ENCODE measurements around the gene UBE2L5.
A peak's percentile ranks its signal among the peaks of the same experiment; 100 is the strongest.

The UBE2L5 gene

GRCh38 chr13:30422054-30422839 lies at the start of gene UBE2L5:
Gene UBE2L5, plus strand, starts transcription at chr13:30422493. Its CDS starts 5,498 bp downstream, at chr13:30427991.
- peak; percentile 39 for DNase-seq

- no peak for DNase-seq
Measured at GRCh38 chr13:30373727-30374126, 48.6 kb upstream of the UBE2L5 start.

DNA sequence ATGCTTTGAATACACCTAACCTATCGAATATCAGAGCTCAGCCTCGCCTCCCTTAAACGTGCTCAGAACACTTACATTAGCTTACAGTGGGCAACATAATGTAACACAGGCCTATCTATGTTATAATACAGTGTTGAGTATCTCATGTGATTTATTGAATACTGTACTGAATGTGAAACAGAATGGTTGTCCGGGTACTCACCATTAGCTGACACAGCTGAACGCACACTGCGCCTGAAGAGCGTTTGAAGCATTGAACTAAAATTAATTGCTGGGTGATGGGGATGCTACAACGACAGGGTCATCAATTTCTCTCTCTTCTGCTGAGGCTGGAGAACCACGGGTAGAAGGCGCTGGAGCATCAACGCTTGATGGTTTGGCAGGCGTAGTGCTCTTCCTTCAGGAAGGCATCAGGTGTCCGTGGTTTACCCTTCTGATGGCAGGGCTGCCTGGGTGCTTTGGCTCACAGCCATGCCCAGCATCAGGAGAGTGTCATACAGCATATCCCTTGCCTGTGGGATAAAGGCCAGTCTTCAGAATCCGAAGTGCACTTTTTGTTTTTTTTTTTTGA lies 46.9 kb upstream of the UBE2L5 start:
- DNase-seq = no peak

DNA sequence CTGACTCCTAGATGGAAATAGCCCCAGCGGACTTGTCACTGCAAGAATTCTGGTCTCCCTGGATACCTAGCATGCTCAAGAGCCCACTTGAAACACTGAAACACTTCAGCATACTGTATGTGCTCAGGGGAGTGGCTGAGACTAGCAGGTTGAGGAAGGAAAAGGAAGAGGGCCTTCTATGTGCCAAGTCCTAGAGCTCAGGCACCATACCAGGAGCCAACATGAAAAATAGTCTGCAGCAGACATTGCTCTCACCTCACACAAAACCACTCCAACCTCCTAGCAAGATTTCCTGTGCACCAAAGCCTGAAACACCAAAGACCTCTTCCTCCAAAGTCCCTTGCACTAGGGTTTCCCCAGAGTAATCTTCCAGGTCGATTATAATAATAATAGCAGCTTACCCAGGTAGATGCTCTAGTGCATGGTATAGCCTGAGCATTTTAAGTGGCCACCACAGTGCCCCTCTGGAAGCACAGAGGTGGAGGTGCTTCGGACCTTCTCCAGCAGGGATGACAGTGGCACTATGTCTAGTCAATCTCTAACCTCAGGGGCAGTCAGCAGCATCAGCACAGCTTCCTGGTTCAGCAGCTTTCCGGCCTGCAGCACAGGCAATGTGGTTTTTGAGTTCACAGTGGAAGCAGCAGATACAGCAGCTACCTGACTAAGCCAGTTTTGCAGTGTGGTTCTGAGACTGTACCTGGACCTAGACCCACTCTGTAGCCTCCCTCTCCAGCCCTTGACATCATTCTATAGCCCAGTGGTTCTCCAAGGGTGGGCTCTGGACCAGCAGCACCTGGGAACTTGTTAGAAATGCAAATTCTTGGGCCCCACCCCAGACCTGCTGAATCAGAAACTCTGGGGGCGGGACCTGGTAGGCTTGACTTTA lies 45.6 kb upstream of the UBE2L5 start:
- no peak for DNase-seq

GRCh38 chr13:30377312-30377685 lies 45.0 kb upstream of the UBE2L5 start:
- no peak for DNase-seq

GRCh38 chr13:30378191-30378590 lies 44.1 kb upstream of the UBE2L5 start:
- DNase-seq = no peak

DNA sequence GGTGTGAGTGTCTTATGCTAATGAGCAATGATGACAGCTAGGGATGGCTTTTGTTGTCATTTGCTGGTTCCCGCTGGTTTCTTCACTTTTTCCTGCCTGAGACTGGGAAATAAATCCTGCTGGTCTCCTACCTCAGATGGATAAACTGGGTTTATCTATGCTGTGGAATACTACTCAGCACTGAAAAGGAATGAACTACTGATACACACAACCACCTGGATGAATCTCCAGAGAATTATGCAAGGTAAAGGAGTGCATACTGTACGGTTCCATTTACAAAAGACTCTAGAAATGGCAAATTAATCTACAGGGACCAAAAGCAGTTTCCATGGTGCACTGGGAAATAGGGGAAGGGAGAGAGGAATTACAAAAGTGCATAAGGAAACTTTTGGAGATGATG lies 41.2 kb upstream of the UBE2L5 start:
- DNase-seq = no peak

DNA sequence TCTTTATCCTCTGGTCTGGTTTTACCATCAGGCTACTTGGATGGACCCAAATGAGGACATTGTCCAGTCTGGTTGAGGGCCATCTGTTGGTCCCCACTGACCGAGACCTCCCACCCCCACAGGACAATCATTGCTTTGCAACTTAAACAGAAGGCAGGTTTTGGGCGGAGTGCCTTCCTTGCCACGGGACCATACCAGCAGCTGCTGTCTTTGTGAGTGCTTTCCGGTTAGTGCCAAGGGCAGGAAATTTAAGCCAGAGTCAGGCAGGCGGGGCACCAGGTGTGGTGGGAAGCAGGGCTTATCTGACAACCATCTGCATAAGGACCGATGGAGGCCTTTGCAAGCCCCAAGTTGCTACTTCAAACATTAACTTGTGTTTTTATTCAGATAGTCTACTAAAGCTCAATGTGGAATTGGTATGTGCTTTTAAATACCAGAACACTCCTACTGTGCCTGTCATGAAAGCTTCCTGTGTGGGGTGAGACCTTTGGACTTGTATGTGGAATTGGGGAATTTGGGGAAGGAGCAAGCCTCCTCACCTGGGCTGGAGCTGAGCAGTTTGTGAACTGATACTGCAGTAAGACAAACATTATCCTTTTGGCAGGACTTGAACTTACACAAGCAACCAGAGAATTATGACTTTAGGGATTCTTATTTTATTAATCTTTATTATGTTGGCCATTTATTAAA lies 39.3 kb upstream of the UBE2L5 start:
- no peak for DNase-seq

- DNase-seq = no peak
Measured at GRCh38 chr13:30388406-30389283, 33.6 kb upstream of the UBE2L5 start.

DNA sequence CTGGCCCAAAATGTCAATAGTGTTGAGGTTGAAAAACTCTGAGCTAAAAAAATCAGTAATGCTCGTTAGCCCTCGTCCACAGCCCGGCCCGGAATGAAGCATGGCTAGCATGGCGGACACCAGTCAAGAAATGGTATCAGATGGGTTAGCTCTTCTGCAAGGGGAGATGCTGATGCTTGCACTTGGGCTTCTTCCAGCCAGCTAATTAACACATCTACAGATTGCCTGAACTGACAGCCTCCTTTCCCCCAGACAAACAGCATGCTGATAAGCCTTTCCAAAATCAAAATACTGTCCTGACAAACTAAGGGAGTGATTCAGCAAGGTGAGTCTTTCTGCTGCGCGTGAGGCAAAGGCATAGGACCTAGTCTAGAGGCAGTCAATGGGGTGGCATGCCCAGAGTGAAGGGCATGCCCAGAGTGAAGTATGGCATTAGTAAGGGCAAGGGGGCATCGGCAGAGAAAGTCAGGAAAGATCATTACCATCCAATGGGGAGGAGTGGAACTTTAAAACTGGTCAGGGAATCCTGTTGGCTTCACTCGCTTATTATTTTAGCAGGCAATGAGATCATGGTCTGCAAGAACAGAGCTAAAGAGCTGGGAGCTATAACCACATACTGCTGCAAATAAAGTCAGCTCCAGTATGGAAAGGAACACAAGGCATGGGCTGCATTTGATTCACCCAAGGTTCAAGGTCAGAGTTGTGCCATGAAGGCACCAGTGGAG lies 30.2 kb upstream of the UBE2L5 start:
- DNase-seq = no peak

DNA sequence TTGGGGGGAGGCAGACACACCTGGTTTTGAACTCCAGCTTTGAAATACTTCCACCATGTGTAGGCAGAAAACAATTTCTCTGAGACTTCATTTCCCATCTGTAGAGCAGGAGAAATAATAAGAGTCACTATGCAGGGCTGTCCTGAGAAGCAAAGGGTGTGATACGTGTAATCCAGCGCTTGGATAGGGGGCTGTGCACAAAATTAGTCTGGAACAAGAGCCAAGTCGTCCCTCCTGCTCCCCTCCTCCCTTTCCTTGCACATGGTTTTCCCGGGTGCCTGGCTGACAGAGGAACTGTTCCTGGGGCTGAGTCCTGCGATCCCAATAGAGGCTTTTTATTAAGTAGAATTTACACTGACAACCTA lies 29.6 kb upstream of the UBE2L5 start:
- DNase-seq = no peak

GRCh38 chr13:30394751-30395191 lies 27.5 kb upstream of the UBE2L5 start:
- DNase-seq = no peak

DNA sequence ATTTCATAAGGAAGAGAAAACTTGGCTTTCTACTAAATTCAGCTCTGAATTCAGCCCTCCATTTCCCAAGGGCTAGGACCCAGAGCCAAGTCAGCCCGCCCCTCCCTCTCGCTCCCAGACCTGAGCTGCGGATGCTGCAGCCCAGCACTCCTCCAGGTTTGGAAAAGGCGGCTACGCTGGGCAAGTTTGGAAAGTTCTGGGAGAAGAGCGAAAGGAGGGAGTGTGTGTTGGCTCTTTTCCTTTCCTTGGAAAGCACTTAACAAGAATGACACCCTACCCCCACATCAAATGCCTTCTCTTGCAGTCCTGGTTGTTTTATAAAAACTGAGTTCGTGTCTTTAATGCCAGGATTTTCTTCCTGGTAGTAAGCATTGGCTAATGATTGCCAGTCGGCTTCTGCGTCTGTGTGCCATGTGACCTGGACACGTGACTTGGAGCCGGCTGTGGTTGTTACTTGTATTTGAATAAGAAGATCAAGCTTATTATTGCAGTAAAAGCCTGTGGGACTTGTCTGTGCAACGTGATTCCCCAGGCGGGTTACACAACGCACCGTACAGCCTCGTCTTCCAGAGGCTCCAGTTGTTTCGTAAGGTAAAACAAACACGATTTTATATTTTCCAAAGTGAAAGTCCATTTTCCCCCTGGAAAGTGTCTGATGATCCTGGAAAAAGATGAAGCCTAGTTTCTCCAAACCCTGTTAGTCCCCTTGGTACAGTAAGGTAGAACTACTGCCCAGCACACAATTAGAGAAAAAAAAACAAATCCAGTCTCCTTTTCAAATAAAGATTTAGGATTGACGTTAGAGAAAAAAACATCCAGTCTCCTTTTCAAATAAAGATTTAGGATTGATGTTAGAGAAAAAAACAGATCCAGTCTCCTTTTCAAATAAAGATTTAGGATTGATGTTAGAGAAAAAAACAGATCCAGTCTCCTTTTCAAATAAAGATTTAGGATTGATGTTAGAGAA lies 26.8 kb upstream of the UBE2L5 start:
- DNase-seq = peak; percentile 37

GRCh38 chr13:30396434-30397075 lies 25.7 kb upstream of the UBE2L5 start:
- DNase-seq = no peak

DNA sequence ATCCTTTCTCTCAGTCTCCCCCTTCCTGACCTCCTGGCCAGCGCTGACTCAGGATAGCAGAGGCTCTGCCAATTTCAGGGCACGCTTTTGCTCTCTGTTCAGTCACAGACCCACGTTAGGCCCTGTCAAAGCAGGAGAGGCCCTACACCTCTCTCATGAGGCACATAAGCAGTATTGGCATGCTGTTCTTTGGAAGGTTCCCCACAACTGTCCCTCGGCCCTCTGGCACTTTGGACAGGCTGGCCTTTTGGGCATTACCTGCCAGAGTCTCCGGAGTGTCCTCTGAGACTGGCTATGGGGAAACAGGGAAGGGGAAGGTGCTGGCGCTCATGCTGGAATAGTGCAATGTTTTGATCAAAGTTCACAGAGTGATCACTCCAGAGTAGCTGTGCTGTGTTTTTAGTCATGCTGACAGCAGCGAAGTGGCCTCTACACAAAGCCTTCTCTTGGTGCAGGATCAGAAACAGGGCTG lies 23.7 kb upstream of the UBE2L5 start:
- DNase-seq = no peak

GRCh38 chr13:30400376-30400775 lies 21.9 kb upstream of the UBE2L5 start:
- DNase-seq = no peak

GRCh38 chr13:30401347-30401746 lies 20.9 kb upstream of the UBE2L5 start:
- DNase-seq = no peak

GRCh38 chr13:30403456-30403855 lies 18.8 kb upstream of the UBE2L5 start:
- DNase-seq = no peak

DNA sequence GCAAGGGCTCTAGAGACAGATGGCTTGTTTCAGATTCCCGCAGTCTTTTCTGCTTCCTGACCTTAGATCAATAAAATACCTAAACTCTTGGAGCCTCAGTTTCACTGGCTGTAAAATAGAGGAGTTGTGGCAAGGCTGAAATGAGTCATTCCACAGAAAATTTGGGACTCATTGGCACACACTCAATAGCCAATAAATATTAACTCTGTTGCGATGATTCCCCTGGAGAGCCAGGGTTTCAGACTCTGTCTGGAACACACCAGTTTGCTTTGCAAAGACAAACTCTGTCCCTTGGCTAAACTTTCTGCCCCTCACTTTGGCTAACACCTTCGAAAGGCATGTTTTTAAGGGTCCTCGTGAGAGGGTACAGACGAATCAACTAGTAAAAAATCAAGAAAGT lies 18.1 kb upstream of the UBE2L5 start:
- no peak for DNase-seq
